GM20000 (cell line): ENCODE results near the gene FHAD1.
A peak's percentile ranks its signal among the peaks of the same experiment; 100 is the strongest.

Source experiments
- DNase-seq: peaks from one replicate; pipeline ENCODE4 v3.0.0; 2012; ENCODE audit warnings: low spot score
- TF ChIP-seq, protein P1 (sequence below): IDR thresholded peaks from 2 replicates; pipeline ENCODE4 v1.5.1; 2012; ENCODE audit warnings: mild to moderate bottlenecking, control low read depth; ENCODE audit errors: extremely low read depth, missing control alignments

FHAD1 gene

DNA sequence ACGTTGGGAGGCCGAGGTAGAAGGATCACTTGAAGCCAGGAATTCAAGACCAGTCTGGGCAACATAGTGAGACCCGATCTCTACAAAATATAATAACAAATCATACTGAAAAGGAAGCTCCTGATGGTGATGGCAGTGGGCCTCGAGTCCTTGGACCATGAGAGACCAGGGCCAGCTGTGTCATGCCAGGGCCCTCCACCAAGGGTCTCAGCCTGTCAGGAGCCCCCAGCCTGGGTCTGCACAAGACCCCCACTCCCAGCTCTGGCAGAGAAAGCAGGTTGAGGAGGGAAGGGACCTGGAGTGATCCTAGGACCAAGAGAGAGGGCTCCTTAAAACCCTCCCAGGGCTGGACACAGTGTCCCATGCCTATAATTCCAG, 184.5 kb downstream of the FHAD1 start:
- TF ChIP-seq, protein P1, sequence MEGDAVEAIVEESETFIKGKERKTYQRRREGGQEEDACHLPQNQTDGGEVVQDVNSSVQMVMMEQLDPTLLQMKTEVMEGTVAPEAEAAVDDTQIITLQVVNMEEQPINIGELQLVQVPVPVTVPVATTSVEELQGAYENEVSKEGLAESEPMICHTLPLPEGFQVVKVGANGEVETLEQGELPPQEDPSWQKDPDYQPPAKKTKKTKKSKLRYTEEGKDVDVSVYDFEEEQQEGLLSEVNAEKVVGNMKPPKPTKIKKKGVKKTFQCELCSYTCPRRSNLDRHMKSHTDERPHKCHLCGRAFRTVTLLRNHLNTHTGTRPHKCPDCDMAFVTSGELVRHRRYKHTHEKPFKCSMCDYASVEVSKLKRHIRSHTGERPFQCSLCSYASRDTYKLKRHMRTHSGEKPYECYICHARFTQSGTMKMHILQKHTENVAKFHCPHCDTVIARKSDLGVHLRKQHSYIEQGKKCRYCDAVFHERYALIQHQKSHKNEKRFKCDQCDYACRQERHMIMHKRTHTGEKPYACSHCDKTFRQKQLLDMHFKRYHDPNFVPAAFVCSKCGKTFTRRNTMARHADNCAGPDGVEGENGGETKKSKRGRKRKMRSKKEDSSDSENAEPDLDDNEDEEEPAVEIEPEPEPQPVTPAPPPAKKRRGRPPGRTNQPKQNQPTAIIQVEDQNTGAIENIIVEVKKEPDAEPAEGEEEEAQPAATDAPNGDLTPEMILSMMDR = no peak
- no peak for DNase-seq

DNA sequence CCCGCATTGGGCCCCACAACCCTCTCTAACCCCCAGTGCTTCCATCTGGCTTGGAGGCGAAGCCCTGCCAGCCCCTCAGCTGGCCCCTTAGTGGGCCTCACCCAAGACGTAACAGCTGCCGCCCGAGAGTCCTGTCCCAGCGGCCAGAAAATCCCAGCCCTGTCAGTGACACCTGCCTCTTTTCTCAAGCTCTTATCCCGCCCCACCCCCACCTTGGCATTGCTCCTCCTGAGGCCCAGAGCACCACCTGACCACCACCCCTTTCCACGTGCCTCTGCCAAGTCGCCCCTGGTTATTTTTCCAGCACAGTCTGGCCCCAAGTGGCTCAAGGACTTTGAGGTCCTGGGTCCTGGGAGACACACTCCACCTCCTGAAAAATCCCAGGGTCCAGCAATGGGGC, 185.3 kb downstream of the FHAD1 start:
- no peak for DNase-seq
- TF ChIP-seq, protein P1 = no peak

DNA sequence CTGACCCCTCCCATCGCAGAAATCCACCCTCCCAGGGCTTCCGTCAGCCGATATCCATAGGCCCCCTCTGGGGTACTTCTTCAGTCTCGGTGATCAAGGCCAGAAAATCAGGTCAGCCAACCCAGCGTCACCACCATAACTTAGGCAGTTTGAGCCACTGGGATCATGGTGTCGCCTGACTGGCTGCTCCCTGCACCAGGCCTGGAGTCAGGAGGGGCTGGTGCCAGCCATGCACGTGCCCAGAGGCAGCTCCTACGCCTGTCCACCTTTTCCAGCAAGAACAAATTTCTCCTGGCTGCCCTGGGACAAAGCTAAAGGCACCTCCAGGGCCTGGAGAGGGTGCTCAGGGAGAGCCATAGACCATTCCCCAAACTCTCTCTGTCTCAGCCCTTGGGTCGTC, 186.4 kb downstream of the FHAD1 start:
- DNase-seq = peak; percentile 7
- TF ChIP-seq, protein P1 = no peak

DNA sequence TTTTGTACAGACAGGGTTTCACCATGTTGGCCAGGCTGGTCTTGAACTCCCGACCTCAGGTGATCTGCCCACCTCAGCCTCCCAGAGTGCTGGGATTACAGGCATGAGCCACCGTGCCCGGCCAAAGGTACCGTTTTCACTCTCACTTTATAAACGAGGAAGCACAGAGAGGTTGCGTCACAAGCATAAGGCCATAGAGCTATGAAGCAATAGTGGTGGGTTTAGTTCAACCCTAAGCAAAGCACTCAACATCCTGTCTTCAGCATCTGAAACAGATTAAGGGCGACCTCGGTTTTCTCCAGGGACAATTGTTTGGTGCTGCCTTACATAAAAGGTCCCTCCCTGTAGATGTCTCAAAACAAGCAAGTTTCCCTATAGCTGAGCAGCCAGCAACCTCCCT, 187.7 kb downstream of the FHAD1 start:
- DNase-seq = peak; percentile 3

DNA sequence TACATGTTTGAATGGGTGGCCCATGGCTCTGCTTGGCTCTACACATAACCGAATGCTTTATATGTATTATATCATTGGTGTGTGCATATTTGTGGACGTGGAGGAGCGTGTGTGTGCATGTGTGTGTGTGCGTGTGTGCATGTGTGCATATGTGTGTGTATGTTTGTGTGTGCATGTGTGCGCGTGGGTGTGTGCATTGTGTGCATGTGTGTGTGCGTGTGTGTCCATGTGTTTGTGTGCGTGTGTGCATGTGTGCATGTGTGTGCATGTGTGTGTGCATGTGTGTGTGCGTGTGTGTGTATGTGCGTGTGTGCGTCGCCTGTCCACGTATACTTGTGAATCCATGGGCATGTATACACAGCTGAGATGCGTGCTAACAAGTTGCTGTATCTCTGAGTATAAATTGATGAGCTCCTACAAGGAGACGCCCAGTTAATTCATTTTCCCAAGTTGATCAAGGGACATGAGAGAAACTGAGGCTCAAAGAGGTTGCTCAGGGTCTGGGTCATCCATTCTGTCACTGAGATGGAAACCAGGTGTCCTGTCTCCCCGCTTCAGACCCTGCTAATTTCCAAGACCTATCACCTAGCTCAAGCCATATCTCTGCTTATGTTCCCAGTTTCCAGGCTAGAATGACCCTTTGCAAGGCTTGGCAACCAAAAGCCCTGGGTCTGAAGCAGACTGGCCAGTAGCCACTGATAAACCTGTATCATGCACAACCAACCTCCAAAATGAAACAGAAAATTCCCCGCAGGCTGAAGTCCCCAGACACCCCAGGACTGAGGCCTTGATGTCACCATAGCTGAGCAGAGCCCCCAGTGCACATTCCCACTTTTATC, 188.4 kb downstream of the FHAD1 start:
- TF ChIP-seq, protein P1 = no peak

DNA sequence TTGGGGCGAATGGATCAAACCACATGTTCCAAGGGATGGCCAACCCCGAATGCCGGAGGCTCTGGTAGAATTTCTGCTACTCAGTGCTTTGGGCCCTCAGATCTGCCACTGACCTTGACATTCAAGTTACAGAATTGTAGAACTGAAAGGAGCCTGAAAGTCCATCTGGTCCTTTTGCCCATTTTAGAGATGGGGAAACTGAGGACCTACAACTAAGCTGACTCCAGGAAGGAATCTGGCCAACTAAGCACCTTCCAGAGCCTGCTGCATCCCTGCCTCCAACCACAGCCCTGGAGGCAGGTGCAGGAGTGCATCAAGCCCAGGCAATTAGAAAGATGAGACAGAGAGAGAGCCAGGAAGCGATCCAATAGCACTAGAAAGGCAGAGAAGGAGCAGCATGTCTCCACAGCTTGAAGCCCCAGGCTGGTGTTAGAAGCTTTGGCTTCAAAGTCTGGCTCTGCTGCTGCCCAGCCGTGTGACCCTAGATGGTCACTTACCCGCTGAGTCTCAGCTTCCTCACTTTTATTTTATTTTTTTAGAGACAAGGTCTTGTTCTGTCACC, 189.9 kb downstream of the FHAD1 start:
- no peak for DNase-seq
- TF ChIP-seq, protein P1 = no peak

More for the DNA sequence above, 188.4 kb downstream of the FHAD1 start:
- no peak for DNase-seq

DNA sequence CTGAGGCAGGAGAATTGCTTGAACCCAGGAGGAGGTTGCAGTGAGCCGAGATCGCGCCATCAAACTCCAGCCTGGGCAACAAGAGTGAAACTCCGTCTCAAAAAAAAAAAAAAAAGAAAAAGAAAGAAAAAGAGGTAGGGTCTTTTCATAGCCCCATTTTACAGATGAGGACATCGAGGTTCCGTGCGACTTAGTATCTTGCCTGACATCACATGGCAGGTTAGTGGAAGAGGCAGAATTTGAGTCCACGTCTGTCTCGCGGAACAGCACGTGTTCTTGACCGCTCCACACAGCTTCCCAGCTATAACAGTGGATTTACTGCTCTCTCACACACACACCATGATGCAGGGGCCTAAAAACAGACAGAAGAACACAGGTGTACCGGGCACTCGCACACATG, 192.3 kb downstream of the FHAD1 start:
- no peak for DNase-seq
- TF ChIP-seq, protein P1 = no peak

DNA sequence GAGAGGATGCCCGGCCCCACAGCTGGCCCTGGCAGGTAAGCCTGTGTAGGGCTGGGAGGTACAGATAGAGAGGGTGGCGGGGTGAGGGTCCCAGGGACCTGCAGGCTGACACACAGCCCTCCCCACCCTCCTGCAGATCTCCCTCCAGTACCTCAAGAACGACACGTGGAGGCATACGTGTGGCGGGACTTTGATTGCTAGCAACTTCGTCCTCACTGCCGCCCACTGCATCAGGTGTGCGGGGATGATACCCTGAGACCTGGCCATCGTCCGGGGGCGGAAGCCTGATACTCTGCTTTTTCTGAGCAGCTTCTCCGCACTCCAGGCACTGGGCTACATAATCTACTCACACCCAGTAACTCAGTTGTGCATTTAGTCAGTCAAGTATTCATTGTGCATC, 193.3 kb downstream of the FHAD1 start:
- no peak for DNase-seq
- TF ChIP-seq, protein P1 = no peak
